LNCaP clone FGC (cell line): ENCODE data around the gene TMEM30B.

ENCODE experiments used
- DNase-seq: peaks from one replicate; pipeline ENCODE4 v3.0.0-alpha.2; 2011; ENCODE audit warnings: low read depth
- H3K4me3 ChIP-seq: 2 replicates; pipeline ENCODE4 v1.5.1; 2011; ENCODE audit warnings: mild to moderate bottlenecking, low read depth, low read length, control low read depth
- CTCF ChIP-seq: IDR thresholded peaks from 2 replicates; pipeline ENCODE4 v1.5.1; 2012; ENCODE audit warnings: mild to moderate bottlenecking; ENCODE audit not compliant: control insufficient read depth, insufficient read depth; ENCODE audit errors: extremely low read depth

The TMEM30B gene

GRCh38 chr14:61258985-61259384 lies 22.2 kb downstream of the TMEM30B start:
- no peak for TF ChIP-seq CTCF
- no peak overlapping the region for H3K4me3 ChIP-seq

GRCh38 chr14:61257469-61258057 lies 23.6 kb downstream of the TMEM30B start:
- H3K4me3 ChIP-seq: no peak overlapping the region
- DNase-seq: no peak
- TF ChIP-seq CTCF: no peak

More at GRCh38 chr14:61258985-61259384, 22.2 kb downstream of the TMEM30B start:
- DNase-seq: no peak

- TF ChIP-seq CTCF: no peak
- no peak overlapping the region for H3K4me3 ChIP-seq
- no peak for DNase-seq
These were observed 24.2 kb downstream of the TMEM30B start for GRCh38 chr14:61256826-61257468.

GRCh38 chr14:61255968-61256367 lies 25.2 kb downstream of the TMEM30B start:
- no peak for DNase-seq
- no peak for TF ChIP-seq CTCF
- no peak overlapping the region for H3K4me3 ChIP-seq

GRCh38 chr14:61254808-61255526 lies 26.2 kb downstream of the TMEM30B start:
- no peak for DNase-seq
- no peak for TF ChIP-seq CTCF
- no peak overlapping the region for H3K4me3 ChIP-seq

DNA sequence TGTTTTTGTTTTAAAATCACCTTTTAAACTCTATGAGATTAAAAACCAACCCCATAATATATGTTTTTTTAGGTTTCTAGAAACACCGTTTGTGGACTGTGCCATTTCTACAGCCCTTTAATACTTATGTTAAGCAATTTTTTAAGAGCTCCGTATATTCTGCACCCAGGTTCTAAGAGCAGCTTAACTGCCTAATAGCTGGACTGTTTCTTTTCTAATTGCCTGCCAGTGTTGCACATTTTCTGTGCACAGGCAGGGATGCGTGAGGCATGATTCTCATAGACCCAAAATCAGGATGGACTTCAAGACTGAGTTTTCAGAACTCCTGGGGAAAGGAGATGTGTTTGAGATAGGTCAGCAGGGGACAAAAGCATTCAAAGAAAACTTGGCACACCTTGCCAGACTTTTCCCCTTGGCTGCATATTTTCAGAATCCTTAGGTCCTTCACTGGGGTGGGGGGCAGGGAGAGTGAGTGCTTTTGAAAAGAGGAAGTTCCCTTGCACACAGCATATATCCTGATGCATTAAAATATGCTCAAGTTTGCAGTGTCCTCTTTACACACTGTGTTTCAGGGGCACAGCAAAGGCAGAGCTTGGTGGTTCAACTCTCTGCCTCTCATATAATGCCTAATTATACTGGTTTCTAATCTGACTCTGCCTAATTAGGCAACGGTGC lies 27.9 kb downstream of the TMEM30B start:
- no peak overlapping the region for H3K4me3 ChIP-seq
- DNase-seq: no peak
- TF ChIP-seq CTCF: no peak
